HG02623 (cell line): Measurements from ENCODE around the gene LEMD3.
A peak's percentile ranks its signal among the peaks of the same experiment; 100 is the strongest.

Source experiments
- ATAC-seq: cut with Tn5 transposase; IDR thresholded peaks from one replicate; pipeline ENCODE4 v1.9.1; 2021; ENCODE audit warnings: moderate library complexity; ENCODE audit not compliant: unreplicated experiment

LEMD3 gene

DNA sequence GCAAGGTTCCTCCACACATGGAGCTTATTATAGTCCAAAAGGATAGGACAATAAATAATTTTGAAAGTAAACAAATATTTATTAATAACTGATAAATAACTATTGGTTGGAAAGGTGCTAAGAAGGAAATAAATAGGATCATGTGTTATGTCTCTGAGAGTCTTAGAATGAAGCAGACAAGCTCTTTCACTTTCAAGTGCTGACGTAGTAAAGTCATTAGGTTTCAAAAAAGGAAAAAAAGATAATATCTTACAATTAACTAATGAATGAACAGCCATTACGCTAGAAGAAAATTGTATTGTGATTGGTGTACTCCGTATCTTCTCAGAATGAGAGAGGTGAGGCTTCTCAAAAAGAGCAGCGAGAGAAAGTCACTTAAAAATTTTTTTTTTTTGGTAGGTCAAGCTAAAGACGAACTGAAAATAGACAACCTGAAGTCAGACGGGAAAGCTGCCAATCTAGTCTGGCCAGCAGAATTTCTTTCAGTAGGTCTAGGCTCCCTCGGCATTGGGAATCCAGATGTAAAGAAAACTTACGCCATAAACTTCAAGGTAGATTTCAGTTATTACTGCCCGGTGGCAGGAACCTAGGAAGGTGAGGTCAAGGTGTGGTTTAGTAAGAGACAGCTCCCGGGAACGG is 583 bp upstream of the LEMD3 start:
- no peak for ATAC-seq

DNA sequence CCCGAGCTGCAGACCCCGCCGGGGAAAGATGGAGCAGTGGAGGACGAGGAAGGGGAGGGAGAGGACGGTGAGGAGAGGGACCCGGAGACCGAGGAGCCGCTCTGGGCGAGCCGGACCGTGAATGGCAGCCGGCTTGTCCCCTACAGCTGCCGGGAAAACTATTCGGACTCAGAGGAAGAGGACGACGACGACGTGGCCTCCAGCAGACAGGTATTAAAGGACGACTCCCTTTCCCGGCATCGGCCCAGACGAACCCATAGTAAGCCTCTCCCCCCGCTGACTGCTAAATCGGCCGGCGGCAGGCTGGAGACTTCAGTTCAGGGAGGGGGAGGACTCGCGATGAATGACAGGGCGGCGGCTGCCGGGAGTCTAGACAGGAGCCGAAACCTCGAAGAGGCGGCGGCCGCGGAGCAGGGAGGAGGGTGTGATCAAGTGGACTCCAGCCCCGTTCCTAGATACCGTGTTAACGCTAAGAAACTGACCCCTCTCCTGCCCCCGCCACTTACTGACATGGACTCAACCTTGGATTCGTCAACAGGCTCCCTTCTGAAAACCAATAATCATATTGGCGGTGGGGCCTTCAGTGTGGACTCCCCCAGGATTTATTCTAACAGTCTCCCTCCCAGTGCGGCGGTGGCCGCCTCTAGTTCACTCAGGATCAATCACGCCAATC is 962 bp downstream of the LEMD3 start:
- peak; percentile 46 for ATAC-seq

DNA sequence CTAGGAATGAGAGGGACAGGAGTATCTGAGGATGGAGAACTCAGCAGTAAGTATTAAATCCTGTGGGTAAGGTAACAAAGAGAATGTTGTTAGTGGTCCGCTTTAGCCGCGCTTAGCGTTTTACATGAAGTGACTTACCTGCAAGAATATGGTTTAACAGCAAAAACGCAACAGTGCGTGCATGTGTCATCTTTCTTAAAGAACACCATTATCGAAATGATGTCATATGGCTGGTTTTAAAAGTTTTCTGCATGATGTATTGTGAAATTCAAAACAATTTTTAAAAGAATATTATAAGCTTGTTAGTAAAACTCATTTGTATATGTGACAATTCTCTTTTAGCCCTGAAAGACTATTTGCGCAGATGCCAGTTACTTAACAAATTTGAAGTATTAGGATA is 1.7 kb downstream of the LEMD3 start:
- ATAC-seq: no peak

DNA sequence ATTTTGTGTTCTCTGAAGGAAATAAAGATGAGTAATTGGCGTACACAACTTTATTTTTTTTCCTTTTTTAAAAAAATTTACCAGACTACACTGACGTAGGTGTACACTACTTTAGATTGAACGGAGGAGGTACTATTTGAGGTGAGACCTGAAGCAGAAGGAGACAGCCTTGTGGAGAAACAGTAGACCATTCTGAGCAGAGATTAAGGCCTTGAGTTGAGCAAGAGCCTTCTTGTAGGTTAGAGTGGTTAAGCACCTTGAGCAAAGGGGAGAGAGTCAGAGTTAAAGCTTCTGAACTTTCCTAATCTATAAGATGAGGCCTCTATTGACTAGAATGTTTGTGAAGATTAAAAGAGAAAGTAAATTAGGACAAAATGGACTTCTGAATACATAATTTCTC is 2.5 kb downstream of the LEMD3 start:
- ATAC-seq: no peak

DNA sequence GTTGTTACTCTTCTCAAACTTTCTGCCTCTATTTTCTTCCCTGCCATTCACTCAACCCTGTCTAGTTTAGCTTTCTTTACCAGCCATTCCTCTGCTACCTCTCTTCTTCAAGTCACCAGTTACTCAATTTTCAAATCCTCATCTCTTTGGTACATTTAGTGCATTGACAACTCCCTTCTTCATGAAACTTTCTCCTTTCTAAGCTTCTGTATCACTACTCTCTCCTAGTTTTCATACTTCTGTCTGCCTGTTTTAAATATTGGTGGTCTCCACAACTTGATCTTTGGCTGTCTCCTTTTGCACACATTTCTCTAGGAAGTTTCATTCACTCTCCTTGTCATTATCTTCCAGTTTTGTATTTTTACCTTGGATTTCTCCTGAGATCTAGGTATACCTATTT is 6.0 kb downstream of the LEMD3 start:
- ATAC-seq: no peak

DNA sequence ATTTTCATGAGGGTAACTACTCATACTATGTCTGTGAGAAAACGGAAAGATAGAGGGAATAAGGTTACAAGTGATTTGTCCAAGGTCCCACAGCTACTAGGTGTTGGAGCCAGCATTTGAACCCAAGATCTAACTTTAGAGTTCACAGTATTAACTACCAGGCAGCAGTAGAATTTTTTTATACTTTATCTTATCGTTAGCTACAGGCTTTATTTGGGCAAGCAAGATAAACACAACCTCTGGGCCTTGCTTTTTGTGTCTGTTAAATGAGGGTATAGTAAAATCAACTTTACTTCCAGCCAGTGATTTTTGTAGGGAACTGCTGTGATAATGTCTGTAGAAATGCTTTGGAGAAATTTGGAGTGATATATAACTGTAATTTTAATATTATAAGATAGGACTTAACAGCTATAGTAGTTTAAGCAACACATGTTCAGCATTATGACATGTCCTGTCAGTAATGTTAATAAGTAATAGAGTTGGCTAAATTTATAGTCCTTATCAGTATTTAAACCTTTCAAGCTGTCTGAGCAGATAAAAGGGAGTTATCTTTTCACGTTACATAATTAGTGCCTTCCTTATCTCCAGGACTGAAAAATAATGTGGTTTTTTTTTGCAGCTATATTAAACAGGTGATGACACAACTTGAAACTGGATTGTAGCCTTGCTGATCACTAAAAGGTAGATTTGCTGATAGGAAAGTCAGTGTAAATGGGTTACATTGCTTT is 12.8 kb downstream of the LEMD3 start:
- no peak for ATAC-seq

DNA sequence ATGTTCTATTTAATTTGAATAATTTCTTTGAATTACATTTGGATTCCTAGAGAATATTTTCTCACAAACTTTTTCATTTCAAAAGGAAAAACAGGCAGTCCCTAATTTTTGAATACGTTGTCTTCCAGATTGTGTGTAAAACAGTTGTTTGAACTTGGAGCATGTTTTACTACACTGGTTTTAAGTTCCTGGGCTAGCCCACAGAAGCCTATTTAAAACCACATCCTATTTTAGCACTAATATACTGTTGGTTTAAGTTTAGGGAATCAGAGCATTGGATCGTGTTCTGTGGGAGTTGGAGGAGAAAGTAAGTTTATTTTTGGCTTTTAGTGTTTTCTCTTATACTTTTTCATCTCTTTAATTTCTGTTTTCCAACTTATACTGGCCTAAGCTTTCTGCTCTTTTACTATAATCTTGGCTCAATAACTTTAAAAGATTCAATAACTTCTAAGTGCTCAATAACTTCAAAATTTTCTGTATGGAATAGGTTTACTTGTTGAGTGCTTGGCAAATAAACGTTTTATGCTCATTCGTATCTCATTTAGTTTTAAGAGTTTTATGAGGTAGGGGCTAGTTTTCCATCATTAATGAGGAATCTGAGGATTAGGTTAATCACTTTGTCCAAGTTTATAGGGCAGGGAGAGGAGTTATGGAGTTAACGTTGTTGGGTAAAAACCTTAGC is 14.9 kb downstream of the LEMD3 start:
- ATAC-seq: no peak

DNA sequence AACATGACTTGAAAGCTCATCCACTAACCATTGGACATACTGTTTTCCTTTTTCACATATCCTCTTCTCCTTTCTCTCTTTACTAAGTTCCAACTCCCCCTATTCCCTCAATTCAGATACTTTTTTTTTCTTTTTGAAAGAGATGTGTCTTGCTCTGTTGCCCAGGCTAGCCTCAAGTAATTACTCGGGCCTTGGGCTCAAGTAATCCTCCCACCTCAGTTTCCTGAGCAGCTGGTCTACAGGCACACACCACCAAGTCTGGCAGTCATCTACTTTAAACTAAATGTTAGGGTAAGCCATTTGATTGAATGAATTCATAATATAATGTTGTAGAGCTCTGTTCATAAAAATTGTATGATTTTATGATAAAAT is 15.5 kb downstream of the LEMD3 start:
- no peak for ATAC-seq

DNA sequence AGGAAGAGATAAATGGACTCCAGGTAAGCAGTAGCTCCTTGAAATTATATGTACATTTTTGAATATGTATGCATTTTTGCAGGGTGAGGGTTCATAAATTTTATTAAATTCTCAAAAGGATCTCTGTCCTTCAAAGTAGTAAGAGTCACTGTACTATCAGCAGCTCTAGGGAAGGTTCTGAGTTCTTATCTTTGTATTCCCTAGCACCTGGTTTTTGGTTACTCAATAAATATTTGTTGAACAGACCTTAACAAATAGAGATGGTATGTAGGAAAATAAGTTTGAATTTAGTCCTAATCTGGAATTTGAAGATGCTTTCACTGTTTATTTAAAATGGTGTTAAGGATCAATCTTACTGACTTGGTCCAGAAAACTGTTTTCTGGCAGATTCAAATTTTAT is 18.3 kb downstream of the LEMD3 start:
- ATAC-seq: no peak

DNA sequence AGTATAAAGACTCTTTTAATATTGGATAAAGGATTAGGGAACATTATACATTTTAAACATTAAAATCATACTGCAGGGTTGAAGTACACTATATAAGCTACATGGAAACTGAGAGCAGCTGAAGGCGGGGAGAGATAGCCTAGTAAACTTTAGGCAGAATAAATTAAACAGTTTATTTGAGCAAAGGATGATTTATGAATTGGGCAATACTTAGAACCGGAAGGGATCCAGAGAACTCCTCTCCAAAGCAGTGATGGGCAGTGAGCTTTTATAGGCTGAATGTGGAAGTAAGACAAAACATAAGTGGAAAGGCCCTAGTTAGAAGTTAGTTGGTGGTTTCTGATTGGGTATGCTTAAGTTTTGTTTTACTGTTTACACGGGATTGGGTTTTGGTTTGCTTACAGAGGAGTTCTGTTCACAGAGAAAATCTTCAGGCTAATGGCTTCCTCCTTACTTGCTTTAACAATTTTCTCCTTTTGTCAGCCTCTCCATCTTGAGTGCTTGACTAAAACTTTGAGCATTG is 18.9 kb downstream of the LEMD3 start:
- ATAC-seq: peak; percentile 35

DNA sequence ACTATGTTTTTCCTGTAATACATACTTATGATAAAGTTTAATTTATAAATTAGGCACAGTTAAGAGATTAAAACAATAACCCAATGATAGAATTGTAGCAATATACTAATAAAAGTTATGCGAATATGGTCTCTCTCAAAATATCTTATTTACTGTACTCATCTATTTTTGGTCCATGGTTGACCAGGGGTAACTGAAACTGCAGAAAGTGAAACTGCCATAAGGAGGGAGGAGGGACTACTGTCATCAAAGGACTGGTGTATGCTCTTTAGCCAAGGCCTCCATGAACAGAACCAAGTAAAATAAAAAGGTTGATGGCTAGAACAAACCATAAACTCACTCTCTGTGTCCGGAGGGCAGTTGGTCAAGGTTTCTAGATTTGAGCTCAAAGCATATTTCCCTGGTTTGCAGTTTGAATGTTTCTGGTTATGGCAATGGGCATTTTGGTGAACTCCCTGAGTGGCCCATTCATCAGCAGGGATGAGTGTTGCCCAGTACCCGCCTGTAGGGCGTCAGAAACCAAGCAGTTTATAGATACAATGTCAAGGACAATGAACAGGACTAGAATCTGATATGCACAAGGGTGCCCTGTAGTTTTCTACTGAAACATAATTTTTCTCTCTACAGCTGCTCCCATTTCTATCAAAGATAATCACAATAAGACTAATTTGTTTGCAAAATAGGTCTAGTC is 19.8 kb downstream of the LEMD3 start:
- peak; percentile 97 for ATAC-seq

DNA sequence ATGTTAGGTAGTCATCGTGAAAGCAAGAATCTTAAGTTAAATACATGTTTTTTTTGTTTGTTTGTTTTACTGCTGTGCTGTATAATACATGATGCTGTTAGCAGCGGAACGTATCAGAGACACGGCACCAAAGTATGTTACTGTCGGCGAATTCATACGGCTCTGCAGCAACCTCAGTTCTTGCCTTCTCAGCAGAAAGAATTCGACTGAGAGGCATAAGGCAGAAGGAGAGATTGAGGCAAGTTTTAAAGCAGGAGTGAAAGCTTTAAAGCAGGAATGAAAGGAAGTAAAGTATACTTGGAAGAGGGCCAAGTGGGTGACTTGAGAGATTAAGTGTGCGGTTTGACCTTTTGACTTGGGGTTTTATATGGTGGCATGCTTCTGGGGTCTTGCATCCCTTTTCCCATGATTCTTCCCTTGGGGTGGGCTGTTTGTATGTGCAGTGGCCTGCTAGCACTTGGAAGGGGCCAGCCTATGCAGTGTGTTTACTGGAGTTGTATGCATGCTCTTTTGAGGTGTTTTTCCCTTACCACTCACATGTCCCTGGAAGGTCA is 23.7 kb downstream of the LEMD3 start:
- ATAC-seq: no peak

DNA sequence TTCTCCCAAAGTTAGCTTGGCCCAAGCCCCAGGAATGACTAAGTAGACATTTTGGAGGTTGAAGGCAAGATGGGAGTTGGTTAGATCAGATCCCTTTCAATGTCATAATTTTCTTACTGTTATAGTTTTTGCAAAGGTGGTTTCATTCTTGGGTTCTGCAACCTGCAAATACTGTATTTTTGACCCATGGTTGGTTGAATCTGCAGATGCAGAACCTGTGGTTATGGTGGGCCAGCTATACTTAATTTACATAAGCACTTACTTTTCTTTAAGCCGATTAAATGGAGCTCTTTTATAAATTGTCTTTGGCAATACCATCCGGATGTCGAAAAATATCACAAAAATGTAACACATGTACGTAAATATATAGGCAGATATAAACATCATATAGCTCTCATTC is 25.6 kb downstream of the LEMD3 start:
- no peak for ATAC-seq

DNA sequence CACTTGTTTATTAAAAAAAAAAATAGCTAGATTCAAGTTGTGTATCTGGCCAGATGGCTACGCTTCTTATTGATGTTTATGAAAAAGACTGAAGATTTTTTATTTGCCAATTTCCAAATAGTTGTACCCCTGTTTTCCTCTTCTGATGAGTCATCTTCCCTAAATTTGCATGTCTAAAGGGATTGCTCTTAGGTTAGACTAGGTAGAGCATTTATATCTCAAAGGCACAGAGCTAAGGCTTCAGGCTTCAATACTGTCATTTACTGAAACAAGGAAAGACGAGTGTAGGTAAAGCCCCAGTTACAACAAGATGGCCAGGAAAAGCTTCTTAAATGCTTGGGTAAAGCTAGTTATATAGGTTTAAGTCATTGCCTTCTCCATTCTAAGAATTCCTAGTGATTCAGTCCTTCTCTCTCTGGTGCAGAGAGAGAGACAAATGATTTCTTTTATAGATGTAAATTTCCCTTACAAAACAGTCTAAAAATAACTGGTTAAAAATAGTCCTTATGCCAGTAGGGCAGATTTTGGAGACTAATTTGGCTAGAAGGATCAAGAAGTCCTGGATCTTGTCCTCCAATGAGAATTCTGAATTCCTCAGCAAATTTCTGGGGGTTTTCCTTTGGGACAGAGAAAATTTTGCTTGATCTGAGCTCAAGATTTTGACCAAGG is 26.1 kb downstream of the LEMD3 start:
- ATAC-seq: no peak

DNA sequence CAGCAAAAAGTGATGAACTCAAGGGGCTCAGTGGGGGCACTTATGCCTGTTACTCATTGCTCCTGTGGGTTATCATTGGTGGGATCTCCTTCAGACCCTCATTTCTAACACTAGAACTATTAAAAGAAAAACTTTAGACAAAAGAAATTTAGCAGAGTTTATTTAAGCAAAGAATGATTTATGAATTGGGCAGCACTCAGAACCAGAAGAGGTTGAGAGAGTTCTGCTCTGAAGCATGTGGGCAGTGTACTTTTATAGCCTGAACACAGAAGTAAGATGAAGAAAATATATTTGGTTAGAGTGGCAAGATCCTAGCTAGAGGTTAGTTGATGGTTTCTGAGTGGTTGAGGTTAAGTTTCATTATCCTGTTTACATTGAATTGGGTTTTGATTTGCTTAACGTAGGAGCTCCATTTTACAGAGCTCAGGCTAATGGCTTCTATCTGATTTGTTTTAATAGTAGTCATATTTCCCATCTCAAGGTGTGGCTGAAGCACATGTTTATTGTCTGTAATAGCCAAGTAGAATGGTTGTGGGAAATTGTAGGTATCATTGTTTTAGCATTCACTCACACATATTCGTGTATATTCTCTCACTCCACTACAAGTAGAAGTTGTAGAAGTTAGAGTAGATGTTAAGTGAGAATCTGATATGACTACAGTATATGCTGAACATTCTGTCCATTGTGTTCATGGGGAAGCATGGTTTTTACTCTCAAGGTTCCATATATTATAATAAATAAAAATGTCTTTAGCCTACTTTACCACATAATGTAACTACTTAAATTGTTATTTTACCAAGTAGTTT is 27.6 kb downstream of the LEMD3 start:
- ATAC-seq: no peak

DNA sequence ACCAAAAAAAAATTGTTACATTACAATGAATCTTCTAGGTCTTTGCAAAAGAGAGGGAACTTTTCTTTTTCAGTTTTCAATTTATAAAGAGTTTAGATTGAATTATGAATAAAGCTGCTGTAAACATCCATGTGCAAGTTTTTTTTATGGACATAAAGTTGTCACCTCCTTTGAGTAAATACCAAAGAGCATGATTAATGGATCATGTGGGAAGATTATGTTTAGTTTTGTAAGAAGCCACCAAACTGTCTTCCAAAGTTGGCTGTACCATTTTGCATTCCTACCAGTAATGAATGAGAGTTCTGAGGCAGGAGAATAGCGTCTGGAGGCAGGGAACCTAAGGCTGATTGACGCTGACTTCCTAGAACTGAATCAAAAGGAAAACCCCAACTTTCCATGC is 30.2 kb downstream of the LEMD3 start:
- no peak for ATAC-seq

DNA sequence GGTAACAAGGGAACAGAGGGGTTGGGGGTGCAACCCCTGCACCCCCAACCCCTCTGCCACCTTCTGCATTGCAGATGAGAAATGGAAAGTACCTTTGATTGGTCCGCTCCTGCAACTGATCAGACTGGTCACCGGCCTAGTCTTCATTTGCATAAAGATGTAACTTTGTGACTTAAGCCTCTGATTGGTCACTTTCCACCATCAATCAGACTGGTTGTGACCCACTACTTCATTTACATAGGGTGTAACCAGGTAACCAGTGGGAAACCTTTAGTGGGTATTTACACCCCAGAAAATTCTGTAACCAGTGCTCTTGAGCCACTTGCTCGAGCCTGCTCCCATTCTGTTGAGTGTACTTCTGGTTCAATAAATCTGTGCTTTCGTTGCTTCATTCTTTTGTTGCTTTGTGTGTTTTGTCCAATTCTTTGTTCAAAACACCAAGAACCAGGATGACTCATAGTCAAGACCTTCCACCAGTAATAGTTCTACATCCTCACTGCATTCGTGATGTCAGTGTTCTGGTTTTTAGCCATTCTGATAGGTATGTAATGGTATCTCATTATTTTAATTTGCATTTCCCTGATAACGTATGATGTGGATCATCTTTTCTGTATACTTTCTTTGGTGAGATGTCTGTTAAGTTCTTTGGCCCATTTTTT is 30.8 kb downstream of the LEMD3 start:
- no peak for ATAC-seq

DNA sequence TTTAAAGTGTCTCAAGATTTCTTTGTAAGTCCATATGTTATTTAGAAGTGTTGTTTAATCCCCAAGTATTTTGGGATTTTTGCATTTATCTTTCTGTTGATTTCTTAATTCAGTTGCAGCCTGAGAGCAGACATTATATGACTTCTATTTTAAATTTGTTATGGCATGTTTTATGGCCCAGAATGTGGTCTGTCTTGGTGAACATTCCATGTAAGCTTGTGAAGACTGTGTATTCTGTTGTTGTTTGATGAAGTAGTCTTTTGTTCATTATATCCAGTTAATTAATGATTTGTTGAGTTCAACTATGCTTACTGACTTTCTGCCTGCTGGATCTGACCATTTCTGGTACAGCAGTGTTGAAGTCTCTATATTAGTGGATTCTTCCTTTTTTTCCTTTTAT is 34.0 kb downstream of the LEMD3 start:
- ATAC-seq: no peak
